Stimulated activated CD4-positive, alpha-beta T cell treated with anti-CD3 and anti-CD28 coated beads, TNF-alpha, amount 100 ng/mL, for 1 hour (primary cell): ENCODE measurements around the gene USP10.

Source experiments
- DNase-seq, 3 donors: peaks; one replicate each; pipeline ENCODE4 v3.0.0-alpha.2; 2020; ENCODE audit warnings: low read depth in 3 of 3, low spot score in 1 of 3

Gene USP10

DNA sequence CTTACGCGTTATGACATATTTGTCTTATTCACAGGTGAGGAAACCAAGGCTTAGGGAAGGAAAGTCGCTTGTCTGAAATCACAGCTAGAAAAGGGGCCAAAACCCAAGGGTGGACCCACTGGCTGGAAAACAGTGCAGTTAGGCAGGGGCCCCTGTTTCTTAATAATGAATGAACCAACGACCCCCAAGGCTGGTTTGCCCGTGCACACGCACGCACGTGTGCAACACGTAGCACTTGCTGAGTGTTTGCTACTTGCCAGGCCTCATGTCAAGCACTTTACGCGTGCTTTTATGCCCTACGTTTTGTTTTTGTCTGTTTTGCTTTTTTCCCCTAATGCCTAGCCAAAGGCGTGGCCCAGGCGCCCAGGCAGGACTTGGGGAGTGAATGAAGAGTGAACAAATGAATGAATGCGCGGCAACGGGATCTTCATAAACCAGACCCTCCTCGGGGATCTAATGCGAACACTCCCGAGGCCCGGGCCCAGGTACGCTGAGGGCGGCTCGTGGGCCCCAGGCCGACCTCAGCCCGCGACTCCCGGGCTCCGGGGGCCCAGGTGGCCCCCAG, 571 bp upstream of the USP10 start:
- DNase-seq, result no peak

DNA sequence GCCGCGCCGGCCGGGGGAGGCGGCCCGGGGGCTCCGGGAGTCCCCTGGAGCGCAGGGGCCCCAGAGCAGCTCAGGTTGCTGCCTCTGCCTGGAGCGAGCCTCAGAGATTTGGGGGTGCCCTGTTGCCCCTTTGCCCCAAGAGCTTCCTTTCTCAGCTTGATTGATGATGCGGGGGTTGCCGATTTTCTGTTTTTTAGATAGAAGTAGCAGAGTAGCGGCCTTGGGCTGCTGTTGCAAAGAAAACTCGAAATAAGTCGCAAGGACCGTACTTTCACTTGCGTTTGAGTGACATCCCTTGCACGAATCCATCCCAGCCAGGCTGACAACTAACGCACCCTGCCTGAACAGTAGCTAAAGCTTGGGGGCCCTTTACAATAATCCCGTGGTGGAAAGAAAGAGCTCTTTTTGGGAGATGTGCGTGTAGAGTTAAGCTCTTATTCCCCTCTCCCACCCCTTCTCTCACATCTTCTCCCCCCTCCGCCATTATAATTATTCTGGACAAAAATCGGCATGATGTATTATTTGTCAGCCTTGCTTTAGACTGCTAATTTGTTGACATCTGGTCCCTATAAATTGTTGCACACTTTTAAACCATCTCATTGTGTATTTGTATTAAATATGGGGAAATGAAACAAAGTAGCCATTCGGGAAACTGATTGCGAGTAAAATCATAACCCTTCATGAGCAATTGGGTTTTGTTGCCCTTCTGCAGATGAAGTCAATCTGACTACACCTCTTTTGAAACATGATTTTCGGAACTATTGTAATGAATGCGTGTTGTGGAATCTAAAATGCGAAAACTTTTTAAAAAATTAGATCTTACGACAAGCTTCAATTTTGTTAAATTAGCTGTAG, 873 bp downstream of the USP10 start:
- DNase-seq, result no peak

DNA sequence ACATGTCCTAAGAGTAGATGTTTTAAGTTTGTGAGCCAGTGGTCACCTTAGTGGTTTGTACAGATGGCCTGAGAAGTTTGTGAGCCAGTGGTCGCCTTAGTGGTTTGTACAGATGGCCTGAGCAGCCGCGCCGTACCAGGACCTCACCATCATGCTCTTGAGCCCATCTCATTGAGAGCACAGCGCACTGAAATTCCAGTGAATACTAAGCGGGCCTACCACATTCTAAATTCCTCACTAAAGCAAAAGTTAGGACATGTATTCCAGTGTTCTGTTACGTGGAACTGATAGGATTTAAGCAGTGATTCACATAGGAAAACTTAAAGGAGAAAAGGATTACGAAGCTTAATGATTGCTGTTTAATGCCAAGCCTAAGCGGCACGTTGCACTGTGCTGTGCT, 3.9 kb downstream of the USP10 start:
- DNase-seq, result no peak

DNA sequence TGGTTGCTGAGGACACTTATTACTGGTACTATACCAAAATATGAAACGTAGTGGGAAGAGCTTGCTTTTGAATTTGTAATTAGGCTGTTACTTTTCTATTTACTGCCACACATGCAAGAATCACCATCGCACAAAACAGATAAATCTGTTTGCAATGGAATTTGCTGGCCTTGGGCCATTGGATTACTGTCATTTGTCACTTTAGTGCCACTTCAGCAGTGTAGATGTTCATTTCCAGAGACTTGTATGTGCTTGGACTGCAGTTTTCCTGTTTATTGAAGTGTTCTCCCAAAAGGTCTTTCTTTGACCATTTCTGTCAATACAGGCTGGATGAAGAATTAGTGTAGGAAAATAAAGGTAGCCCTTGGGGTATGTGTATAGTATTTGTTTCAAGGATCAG, 4.5 kb downstream of the USP10 start:
- DNase-seq, result no peak

DNA sequence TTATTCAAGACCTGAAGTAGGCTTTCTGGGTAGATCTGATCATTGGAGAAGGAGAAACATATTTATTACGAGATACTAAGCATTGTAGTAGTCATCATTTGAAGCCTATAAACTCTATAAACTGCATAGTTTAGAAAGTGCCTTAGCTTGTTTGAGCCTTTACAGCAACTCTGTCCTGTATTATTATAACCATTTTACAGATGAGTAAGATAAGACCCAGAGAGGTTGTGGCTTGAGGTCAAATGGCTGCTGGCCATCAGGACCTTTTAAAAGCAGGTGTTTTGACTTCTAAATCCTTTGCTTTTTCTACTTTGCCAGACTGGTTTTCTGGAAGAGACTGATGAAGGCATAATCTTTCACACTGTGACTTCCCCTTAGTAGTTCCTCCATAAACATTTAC, 7.1 kb downstream of the USP10 start:
- no peak for DNase-seq

DNA sequence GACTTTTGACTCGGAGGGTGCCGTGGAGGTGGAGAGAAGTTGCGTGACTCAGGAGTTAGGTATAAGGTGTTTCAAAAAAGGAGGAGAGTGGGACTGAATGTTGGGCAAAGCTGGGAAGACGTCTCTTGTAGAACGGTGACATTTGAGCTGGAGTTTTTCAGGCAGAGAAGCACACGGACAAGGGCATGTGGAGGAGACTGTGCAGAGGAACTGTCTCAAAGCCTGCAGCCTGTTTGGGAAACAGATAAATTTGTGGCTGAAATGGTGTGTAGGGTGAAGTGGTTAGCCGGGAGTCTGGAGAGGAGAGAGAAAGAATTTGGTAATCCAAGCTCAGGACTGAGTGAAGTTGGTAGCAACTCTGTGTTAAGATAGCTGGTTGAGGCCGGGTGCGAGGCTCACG, 9.8 kb downstream of the USP10 start:
- DNase-seq, result no peak

DNA sequence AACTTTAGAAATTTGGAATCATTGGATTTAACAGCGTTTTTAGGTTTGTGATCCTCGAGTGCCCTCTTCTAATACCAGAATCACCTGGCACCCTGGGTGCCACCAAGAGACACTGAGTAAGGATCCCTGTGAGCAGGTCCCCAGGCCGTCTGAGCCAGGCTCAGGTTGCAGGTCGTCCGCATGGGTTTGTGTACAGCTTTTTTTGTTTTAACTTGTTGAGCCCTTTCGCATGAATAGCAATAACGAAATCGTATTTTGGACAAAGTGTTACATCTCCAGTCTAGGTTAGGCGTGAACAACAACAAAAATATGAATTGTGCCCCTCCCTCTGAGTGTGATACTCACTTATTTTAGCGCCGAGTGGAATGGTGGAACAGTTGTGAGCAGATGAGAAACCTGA, 10.9 kb downstream of the USP10 start:
- no peak for DNase-seq

DNA sequence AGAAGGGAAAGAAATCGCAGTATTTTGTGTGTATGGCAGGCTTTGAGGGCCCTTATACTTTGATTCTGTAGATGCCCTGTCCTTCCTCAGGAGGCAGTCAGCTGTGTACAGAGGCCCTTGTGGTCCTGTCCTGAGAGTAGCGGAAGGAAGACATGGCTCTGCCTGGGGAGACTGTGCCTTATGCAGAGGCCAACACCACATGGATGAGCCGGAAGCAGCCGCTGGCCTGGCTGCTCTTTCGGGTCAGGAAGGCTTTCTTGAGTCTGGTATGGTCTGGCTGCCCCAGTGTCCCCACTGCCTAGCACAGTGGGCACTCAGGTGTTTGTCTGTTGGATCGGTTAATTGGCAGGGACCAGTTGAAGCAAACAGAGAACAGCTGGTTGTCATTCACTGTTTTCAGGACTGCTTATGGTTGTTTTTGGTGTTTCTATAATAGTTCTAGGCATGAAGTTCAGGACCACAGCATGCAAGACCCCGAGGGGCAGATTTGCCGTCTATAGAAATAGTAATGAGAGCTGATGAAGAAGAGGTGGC, 12.4 kb downstream of the USP10 start:
- no peak for DNase-seq

DNA sequence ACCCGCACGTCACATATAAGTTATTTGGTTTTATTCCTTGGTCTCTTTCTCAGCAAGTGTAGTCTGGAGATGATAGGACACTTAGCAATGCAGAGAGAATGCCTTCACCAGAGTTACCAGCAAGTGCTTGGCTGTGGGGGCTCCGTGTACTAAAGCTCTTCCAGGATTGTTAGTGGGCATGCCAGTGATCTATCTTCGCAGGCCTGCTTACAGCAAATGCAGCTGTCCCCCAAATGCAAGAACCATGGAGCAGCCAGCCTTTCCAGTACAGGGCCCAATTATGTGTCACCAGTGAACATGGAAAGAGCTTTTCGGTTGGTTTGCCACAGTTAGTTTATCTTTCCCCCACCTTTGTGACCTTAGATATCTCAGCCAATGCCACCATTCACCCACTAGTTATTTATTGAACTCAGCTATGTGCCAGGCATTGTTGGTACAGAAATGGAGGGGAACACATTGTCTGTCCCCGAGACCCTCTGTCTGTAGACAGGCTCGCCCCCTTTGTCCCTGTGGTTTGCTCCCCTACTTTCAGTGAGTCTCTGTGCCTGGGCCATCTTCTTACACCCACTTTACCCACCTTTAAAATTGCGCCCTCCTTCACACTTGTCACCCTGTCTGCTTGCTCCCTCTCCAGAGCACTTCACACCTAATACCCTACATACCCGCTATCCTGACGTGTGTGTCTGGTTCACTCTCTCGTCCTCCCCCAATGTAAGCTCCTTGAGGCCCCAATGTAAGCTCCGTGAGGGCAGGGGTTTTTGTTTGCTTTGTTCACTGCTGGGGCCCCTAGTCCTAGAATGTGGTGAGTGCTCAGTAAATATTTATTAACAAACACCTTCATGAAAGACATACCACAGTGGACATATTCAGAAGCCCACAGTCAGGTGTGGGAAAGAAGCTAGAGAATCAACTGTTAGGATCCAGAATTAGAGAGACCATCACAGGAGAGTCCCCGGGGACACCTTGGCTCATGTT, 13.3 kb downstream of the USP10 start:
- DNase-seq, result no peak

DNA sequence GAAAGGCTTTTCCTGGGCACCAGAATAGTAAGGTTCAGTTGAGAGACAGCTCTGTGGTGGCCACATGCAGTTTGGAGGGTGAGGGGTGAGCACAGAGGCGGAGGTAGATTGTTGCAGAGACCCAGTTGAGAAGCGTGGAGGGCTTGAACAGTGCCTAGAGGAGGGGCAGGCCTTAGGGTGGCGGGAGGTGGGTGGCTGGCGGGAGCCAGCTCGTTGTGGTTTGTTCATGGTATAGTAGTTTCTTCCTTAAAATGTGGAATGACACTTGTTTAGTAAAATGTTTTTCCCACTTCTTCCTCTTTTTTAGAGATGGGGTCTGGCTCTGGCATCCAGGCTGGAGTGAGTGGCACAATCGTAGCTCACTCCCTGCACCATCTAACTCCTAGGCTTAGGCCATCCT, 14.2 kb downstream of the USP10 start:
- DNase-seq, result no peak

DNA sequence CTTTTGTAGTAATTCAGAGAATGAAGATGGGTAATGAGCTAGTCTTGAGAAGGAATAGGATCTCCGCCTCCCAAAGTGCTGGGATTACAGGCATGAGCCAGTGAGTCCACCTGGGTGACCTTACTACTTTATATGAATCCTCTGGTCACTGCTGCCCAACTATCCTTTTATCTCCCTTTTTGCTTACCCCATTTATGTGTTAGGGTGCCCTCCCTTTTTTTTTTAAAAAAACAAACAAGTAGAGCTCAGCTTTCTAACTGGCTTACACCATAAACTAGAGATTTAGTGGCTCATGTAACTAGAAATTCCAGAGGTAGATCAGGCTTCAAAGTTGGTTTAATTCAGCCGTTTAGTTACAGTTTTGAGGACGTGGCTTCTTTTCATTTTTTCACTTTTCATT, 15.6 kb downstream of the USP10 start:
- no peak for DNase-seq

DNA sequence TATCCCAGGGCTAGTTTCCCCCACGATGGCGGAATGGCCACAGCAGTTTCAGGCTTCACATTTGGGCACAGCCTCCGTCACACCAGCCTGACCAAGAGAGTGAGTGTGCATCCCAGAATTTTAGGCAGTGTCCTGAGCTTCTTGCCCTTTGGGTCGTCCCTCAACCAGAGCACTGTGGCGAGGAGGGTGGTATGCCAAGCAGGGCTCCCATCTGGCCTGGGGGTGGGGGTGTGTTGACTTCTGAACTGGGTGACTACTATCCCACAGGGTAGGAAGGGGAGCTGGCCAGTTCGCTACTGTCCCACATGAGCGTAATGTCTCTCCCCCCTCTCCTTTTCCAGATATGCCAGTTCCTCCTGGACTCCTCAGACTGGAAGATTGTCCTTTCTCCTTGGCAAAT, 16.1 kb downstream of the USP10 start:
- DNase-seq, result no peak

DNA sequence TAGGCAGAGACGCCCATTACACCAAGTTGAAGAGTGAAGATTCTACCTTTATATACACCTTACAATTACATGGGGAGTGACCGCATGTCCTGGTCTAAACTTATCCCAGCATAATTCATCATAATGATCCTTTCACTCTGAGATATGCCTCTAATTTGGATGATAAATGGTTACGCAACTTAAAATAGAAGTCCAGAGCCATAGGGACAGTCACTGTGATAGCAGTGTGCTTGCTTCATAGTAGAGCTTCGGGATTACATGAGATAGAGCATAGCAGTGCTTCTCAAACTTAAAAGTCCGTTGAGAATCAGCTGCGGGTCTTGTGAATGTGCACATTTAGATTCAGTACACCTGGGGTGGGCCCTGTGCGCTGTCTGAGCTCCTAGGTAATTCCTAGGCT, 16.9 kb downstream of the USP10 start:
- no peak for DNase-seq

DNA sequence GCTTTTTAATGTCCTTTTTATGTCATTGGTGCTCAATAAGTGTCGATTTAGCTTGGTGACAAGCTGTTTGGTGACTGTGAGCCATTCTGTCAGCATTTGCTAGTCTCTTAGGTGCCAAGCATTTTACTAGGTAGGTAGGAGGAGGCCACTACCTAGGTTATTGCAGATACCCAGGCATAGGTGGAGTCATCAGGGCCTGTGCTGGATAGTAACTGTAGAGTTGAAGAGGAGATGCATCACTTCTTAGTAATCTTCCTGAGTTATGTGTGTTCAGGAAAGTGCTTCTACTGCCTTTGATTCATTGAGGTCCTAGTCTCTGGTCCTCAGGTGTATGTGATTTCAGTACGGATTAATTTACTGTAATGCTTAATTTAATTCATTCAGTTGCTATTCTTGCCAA, 17.7 kb downstream of the USP10 start:
- DNase-seq, result no peak

DNA sequence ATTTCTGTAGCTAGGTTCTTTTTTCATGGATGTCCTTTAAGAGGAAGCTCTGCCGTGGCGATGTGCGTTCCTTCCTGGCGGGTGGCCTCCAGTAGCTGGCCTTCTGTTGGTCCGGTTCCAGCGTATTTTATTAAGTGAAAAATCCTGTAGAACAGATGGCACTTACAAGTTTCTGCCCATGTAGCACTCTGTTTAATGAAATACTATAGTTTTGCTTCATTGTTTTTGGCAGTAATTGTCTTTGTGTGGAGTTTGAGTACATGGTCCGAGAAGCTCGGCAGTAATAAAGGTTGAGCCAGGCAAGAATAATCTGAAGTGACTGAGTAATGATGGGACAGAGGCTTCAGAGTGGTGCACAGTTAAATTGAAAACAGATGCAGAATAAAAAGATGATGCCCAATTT, 20.4 kb downstream of the USP10 start:
- DNase-seq, result no peak

DNA sequence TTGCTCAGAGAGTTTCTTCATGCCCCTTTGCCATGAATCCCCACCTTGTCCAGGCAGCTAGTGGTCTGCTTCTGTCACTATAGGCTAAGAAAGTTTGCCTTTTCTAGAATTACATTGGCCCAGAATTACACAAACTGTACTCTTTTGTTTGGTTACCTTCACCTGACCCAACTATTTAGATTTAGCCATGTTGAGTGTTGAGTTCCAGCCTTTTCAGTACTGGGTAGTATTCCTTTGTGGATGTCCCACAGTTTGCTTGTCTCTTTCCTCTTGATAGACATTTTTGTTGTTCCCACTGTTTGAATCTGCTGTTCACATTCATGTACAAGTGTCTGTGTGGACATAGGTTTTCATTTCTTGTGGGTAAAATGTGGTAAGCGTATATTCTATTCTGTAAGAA, 22.3 kb downstream of the USP10 start:
- no peak for DNase-seq

DNA sequence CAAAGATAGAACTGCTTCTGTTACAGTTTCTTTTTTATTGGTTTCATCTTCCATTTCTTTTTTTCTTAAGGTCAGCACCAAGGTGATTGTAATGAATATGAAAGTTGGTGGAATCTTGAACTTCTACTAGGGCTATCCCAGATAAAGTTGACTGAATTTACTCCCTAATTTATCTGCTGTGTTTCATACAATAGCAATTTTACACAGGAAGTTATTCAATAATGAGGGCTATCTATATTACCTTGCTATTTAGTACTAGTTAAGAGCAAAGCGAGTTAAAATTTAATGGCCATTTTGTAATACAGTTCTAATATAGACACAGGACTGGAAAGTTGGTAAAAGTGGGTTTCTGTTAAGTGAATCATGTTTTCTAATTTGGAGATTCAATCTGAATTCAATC, 24.1 kb downstream of the USP10 start:
- no peak for DNase-seq

DNA sequence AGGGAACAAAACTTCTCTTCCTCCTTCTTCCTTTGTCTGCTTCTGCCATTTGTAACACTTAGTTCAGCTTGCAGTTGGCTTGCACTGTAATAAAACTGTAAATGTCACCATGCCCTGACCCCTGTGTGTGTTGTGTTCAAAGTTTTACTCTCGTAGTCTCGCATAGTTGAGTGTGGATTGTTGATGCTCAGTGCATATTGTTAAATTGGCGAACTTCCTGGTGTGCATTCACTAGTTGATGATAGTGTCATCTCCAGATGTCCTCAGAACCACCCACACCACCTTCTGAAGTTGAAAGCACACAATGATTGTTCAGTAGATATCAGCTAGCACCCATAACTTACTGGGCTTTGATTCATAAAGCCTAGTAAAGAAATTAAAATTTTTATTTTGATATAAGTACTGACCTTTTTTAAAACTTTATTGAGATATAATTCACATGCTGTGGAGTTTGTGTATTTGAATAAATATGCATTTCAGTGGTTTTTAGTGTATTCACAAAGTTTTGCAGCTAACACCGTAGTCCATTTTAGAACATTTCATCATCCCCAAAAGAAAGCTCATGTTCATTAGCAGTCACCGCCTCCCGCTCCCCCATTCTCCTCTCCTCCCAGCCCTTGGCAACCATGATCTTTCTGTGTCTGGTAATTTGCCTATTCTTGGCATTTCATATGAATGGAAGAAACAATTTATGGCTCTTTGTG, 25.0 kb downstream of the USP10 start:
- DNase-seq, result no peak

DNA sequence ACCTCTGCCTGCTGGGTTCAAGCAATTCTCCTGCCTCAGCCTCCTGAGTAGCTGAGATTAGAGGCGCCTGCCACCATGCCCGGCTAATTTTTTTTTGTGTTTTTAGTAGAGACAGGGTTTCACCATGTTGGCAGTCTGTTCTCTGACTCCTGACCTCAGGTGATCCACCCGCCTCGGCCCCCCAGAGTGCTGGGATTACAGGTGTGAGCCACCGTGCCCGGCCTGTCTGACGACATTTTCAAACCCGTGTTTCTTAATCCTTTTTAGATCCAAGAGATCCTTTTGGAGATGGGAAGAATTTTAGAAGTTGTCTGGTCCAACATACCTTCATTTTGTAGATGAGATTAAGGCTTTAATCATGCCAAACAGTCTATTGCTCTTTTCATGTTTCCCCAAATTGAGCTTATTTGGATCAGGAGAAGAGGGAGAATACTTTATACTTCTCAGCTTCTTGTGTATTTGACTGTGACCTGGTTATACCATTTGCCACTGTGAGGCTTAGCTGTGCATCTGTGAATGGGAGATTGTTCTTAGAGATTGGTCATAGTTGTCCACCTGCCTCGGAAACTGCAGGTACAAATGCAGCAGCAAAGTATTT, 25.8 kb downstream of the USP10 start:
- no peak for DNase-seq

DNA sequence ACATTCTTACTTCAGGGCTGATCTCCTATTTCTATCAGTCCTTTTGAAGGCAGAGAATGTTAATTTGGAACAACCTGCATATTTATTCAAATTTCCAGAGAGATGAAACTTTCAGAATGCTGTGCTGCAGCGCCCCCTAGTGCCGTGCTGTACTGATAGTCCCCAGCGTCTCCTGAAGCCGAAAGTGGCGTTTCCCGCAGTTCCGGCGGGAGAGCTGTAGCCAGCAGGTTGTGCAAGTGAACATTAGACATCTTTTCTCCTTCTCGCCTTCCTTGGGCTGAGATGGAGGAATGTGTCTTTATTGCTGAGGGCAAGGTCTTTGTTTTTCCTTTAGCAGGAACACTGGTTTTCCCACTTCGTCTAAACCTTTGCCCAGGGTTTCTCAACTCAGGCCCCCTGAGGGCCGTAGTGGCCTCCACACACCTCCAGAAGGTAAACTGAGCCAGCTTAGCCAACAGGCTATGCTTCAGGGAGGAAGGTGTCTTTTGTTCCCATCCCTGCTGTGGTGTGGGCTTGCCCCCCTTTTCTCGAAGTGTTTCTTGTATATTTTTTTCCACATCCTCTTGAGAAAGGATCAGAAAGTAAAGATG, 26.4 kb downstream of the USP10 start:
- peak; percentile 46 to 75 (median 67) for DNase-seq
